DND-41 (cell line): ENCODE results near the gene HSP90B1.

Experiments used
- ATAC-seq: fragments of 200-7000 bp; cut with Tn5 transposase; 3 replicates; pipeline ENCODE4 v1.9.1; 2021; ENCODE audit warnings: low read depth; ENCODE audit not compliant: insufficient read depth
- DNase-seq: peaks from one replicate; pipeline ENCODE4 v3.0.0-alpha.2; 2020
- H2AFZ ChIP-seq: 2 replicates; pipeline ENCODE4 v1.6.0; 2012; ENCODE audit warnings: low read depth, low read length
- H3K27ac ChIP-seq: 2 replicates; pipeline ENCODE4 v1.5.1; 2012; ENCODE audit warnings: low read length, inconsistent platforms
- H3K27me3 ChIP-seq: fragments of 200-600 bp; sonication (generic); 2 replicates; pipeline ENCODE4 v1.6.0; 2012; ENCODE audit warnings: low read length, mild to moderate bottlenecking, inconsistent platforms; ENCODE audit not compliant: insufficient read depth, poor library complexity
- H3K36me3 ChIP-seq: 2 replicates; pipeline ENCODE4 v1.5.1; 2012; ENCODE audit warnings: low read length, inconsistent platforms; ENCODE audit not compliant: insufficient read depth
- H3K4me1 ChIP-seq: 2 replicates; pipeline ENCODE4 v1.5.1; 2012; ENCODE audit warnings: mild to moderate bottlenecking, low read length; ENCODE audit not compliant: insufficient read depth
- H3K4me2 ChIP-seq: 2 replicates; pipeline ENCODE4 v1.6.0; 2012; ENCODE audit warnings: mild to moderate bottlenecking, moderate library complexity, low read length, inconsistent platforms; ENCODE audit not compliant: insufficient read depth
- H3K4me3 ChIP-seq, 2 experiments: fragments of 200-600 bp in 1 of 2; shearing (Covaris generic) in 1 of 2; 2 replicates each; pipeline ENCODE4 v1.5.1; 2012 to 2016; ENCODE audit warnings: inconsistent platforms in 2 of 2, low read length in 2 of 2, mild to moderate bottlenecking in 2 of 2, low read depth in 1 of 2, moderate library complexity in 1 of 2
- H3K79me2 ChIP-seq: 2 replicates; pipeline ENCODE4 v1.6.0; 2012; ENCODE audit warnings: low read length, inconsistent platforms; ENCODE audit not compliant: insufficient read depth
- H3K9ac ChIP-seq: 2 replicates; pipeline ENCODE4 v1.6.0; 2012; ENCODE audit warnings: low read depth, mild to moderate bottlenecking, inconsistent platforms, low read length, moderate library complexity
- H3K9me3 ChIP-seq: 2 replicates; pipeline ENCODE4 v1.5.1; 2012; ENCODE audit warnings: low read length, moderate library complexity, mild to moderate bottlenecking, inconsistent platforms; ENCODE audit not compliant: insufficient read depth, severe bottlenecking
- H4K20me1 ChIP-seq: 2 replicates; pipeline ENCODE4 v1.6.0; 2012; ENCODE audit warnings: low read length; ENCODE audit not compliant: insufficient read depth
- EZH2 ChIP-seq: IDR thresholded peaks from 3 replicates; pipeline ENCODE4 v1.6.1; 2012; ENCODE audit warnings: borderline replicate concordance, low read depth, mild to moderate bottlenecking, moderate library complexity, low read length, inconsistent platforms; ENCODE audit not compliant: severe bottlenecking
- TF ChIP-seq, protein P1 (sequence below): IDR thresholded peaks from 2 replicates; pipeline ENCODE4 v1.5.1; 2012; ENCODE audit warnings: borderline replicate concordance, low read length, moderate library complexity, mild to moderate bottlenecking; ENCODE audit not compliant: poor library complexity, severe bottlenecking; ENCODE audit errors: extremely low read depth

HSP90B1 gene

DNA sequence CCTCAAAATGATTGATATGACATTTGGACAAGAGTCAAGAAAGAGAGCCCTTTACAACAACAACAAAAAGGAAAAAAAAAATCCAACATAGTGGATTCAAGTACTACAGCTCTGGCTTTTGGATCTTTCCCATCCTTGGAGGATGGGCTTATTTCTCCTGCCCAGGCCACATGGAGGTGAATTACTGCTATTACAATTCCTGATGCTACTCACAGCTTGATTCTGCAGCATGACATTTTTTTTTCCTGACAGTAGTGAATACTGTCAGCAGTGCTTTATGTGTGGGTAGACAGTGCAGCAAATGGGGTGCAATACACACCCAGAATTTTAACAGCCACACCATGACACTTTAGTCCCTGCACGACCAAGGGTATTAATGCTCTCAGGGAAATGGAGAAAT is 42.5 kb upstream of the HSP90B1 start:
- no peaks in the 10 kb centered on the region for H3K27me3 ChIP-seq
- no peak overlapping the region for H3K9ac ChIP-seq
- no peak for DNase-seq
- no peak overlapping the region for H2AFZ ChIP-seq
- TF ChIP-seq, protein P1, sequence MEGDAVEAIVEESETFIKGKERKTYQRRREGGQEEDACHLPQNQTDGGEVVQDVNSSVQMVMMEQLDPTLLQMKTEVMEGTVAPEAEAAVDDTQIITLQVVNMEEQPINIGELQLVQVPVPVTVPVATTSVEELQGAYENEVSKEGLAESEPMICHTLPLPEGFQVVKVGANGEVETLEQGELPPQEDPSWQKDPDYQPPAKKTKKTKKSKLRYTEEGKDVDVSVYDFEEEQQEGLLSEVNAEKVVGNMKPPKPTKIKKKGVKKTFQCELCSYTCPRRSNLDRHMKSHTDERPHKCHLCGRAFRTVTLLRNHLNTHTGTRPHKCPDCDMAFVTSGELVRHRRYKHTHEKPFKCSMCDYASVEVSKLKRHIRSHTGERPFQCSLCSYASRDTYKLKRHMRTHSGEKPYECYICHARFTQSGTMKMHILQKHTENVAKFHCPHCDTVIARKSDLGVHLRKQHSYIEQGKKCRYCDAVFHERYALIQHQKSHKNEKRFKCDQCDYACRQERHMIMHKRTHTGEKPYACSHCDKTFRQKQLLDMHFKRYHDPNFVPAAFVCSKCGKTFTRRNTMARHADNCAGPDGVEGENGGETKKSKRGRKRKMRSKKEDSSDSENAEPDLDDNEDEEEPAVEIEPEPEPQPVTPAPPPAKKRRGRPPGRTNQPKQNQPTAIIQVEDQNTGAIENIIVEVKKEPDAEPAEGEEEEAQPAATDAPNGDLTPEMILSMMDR: no peak
- TF ChIP-seq EZH2: no peak
- no peaks in the 10 kb centered on the region for H3K4me1 ChIP-seq
- H4K20me1 ChIP-seq: no peaks in the 10 kb centered on the region
- no peak overlapping the region for H3K27ac ChIP-seq
- no peak overlapping the region for H3K4me2 ChIP-seq
- no peaks in the 10 kb centered on the region for H3K79me2 ChIP-seq
- no peak for ATAC-seq
- H3K4me3 ChIP-seq: no peak overlapping the region
- no peaks in the 10 kb centered on the region for H3K9me3 ChIP-seq
- H3K36me3 ChIP-seq: no peaks in the 10 kb centered on the region

DNA sequence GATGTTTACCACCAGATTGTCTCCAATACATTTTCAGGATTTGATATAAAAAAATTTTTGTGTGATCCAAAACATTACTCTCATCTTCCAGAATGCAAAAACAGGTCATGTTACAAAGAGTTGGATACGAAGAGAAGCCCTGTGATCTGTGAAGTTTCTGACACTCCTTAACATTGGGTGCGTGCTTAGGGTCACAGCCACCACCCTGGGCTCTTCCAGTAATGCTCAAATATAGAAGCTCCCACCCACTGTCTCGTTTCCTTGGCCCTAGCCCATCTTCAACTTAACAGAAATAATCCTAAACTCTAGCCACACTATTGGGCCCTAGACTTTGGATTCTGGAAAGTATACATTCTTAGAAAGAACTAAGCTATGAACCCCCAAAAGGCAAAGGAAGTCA is 32.9 kb upstream of the HSP90B1 start:
- Histone ChIP-seq H3K27ac (no peak overlapping the region), H3K4me3 (no peak overlapping the region), H3K27me3 (peaks cover 9% of the 10 kb centered on the region)

DNA sequence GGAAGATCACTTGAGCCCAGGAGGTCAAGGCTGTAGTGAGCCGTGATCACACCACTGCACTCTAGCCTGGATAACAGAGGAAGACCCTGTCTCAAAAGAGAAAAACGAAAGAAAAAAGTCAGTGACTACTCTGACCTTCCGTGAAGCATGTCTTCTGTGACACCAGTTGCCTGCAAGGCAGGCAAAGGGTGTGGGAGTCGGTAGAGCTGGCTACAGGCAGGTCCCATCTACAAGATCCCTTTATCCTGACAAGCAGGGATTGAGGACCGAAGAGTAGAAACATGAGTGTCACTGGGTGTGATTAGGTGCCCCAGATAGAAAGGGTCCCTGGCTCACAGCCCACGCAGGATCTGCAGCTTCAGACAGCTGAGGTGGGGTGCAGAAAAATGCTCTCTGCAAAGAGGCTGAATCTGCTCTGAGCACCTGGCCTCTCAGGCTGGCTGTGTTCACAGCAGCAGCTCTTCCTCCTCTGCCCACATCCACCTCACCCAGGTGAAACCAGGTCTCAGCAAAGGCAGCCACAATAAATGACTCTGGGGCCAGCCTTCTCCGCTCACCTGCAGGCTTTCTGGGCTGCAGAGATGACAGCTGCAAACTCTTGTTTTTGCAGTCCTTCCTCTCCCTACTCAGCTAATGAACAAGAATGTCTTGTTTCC is 28.6 kb upstream of the HSP90B1 start:
- Histone ChIP-seq H2AFZ (no peak overlapping the region), H3K4me2 (no peak overlapping the region), H3K36me3 (no peaks in the 10 kb centered on the region), H3K9me3 (no peaks in the 10 kb centered on the region), H4K20me1 (no peaks in the 10 kb centered on the region), H3K9ac (no peak overlapping the region), H3K79me2 (no peaks in the 10 kb centered on the region), H3K4me1 (no peaks in the 10 kb centered on the region), H3K27ac (no peak overlapping the region), H3K4me3 (no peak overlapping the region), H3K27me3 (peaks cover 14% of the 10 kb centered on the region)
- no peak for ATAC-seq
- no peak for TF ChIP-seq EZH2
- TF ChIP-seq, protein P1: no peak
- no peak for DNase-seq

More for the DNA sequence above, 32.9 kb upstream of the HSP90B1 start:
- Histone ChIP-seq H4K20me1 (no peaks in the 10 kb centered on the region), H3K4me1 (no peaks in the 10 kb centered on the region), H3K9ac (no peak overlapping the region), H3K4me2 (no peak overlapping the region), H3K9me3 (no peaks in the 10 kb centered on the region), H2AFZ (no peak overlapping the region), H3K79me2 (no peaks in the 10 kb centered on the region), H3K36me3 (no peaks in the 10 kb centered on the region)
- TF ChIP-seq, protein P1: no peak
- no peak for TF ChIP-seq EZH2
- DNase-seq: no peak
- no peak for ATAC-seq
